ENCODE measurements around the gene TAX1BP3.
"Not testable (repeated sequence)": the region's sequence is repeated elsewhere in the genome, so short reads cannot be mapped to it uniquely, and the experiment has no call there.

TAX1BP3 gene, protein sequence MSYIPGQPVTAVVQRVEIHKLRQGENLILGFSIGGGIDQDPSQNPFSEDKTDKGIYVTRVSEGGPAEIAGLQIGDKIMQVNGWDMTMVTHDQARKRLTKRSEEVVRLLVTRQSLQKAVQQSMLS

GRCh38 chr17:3668279-3669084 is at the start of gene TAX1BP3, which contains the start of gene EMC6:
Gene TAX1BP3, minus strand, starts transcription at chr17:3668578. Its CDS starts 52 bp downstream, at chr17:3668526.
Gene EMC6, plus strand, starts transcription at chr17:3668812. Its CDS starts 335 bp downstream, at chr17:3669147.
- DNase-seq (ENCODE audit: extremely low read depth, low read depth): peak; percentile 89
- peak within 1 kb of the TSS; percentile 99 for H3K4me3 ChIP-seq (replicated peaks; ENCODE audit: low read depth, low read length)
- TF ChIP-seq, protein P1, sequence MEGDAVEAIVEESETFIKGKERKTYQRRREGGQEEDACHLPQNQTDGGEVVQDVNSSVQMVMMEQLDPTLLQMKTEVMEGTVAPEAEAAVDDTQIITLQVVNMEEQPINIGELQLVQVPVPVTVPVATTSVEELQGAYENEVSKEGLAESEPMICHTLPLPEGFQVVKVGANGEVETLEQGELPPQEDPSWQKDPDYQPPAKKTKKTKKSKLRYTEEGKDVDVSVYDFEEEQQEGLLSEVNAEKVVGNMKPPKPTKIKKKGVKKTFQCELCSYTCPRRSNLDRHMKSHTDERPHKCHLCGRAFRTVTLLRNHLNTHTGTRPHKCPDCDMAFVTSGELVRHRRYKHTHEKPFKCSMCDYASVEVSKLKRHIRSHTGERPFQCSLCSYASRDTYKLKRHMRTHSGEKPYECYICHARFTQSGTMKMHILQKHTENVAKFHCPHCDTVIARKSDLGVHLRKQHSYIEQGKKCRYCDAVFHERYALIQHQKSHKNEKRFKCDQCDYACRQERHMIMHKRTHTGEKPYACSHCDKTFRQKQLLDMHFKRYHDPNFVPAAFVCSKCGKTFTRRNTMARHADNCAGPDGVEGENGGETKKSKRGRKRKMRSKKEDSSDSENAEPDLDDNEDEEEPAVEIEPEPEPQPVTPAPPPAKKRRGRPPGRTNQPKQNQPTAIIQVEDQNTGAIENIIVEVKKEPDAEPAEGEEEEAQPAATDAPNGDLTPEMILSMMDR (IDR thresholded peaks at IDR 0.05; ENCODE audit: low read depth, low read length, missing control alignments): no peak

- no peak for DNase-seq (ENCODE audit: extremely low read depth, low read depth)
- TF ChIP-seq, protein P1 (IDR thresholded peaks at IDR 0.05; ENCODE audit: low read depth, low read length, missing control alignments): no peak
- H3K4me3 ChIP-seq (replicated peaks; ENCODE audit: low read depth, low read length): no peak overlapping the region
Observed at GRCh38 chr17:3715296-3715695, 46.9 kb upstream of the TAX1BP3 start.

- TF ChIP-seq, protein P1 (IDR thresholded peaks at IDR 0.05; ENCODE audit: low read depth, low read length, missing control alignments): no peak
- no peak for DNase-seq (ENCODE audit: extremely low read depth, low read depth)
Observed at GRCh38 chr17:3712811-3713463, 44.6 kb upstream of the TAX1BP3 start.

DNA sequence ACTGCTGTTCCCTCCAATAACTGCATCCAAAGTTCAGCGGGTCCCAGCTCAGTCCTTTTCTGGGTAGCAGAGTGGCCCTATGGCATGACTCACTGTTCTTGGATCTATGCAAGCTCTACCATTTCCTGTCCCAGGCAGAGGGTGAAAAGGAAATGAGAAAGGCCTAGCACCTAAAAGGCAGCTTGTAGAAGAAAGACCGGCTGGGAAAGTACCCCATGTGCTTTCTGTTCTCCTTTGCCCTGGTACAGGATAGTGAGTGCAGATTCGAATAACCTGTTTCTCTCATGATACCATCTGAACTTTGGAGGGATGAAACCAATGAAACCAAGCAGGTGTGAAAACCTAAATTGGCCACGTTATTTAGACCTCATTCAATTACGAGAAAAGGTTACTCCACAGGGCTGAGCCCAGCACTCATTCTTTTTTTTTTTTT is 42.6 kb upstream of the TAX1BP3 start:
- no peak overlapping the region for H3K4me3 ChIP-seq (replicated peaks; ENCODE audit: low read depth, low read length)
- TF ChIP-seq, protein P1 (IDR thresholded peaks at IDR 0.05; ENCODE audit: low read depth, low read length, missing control alignments): no peak
- DNase-seq (ENCODE audit: extremely low read depth, low read depth): no peak

More at GRCh38 chr17:3712811-3713463, 44.6 kb upstream of the TAX1BP3 start:
- H3K4me3 ChIP-seq (replicated peaks; ENCODE audit: low read depth, low read length): no peak overlapping the region

GRCh38 chr17:3708366-3708765 is 40.0 kb upstream of the TAX1BP3 start:
- no peak for DNase-seq (ENCODE audit: extremely low read depth, low read depth)
- no peak overlapping the region for H3K4me3 ChIP-seq (replicated peaks; ENCODE audit: low read depth, low read length)
- TF ChIP-seq, protein P1 (IDR thresholded peaks at IDR 0.05; ENCODE audit: low read depth, low read length, missing control alignments): no peak

DNA sequence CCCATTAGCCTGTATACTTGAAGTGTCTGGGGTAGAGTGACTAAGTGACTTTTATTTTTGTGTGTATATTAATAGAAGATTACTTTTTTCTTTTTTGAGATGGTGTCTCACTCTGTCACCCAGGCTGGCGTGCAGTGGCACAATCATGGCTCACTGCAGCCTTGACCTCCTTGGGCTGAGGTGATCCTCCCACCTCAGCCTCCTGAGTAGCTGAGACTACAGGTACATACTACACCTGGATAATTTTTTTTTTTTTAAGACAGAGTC is 37.3 kb upstream of the TAX1BP3 start:
- not testable (repeated sequence) for DNase-seq (ENCODE audit: extremely low read depth, low read depth); H3K4me3 ChIP-seq (replicated peaks; ENCODE audit: low read depth, low read length)
